Lower leg skin (tissue), 3 donors: Measurements from ENCODE around the gene ADCYAP1.

Experiments
- POLR2A ChIP-seq, 2 donors: fragments of 450-650 bp; IDR thresholded peaks; one replicate each; pipeline ENCODE4 v1.6.1; 2016 to 2017; ENCODE audit warnings: antibody characterized with exemption in 2 of 2, mild to moderate bottlenecking in 1 of 2, moderate library complexity in 1 of 2
- TF ChIP-seq, protein P1 (sequence below), 3 donors: fragments of 450-650 bp; IDR thresholded peaks; one replicate each; pipeline ENCODE4 v1.5.1; 2016; ENCODE audit warnings: antibody characterized with exemption in 3 of 3, mild to moderate bottlenecking in 3 of 3, moderate library complexity in 2 of 3

DNA sequence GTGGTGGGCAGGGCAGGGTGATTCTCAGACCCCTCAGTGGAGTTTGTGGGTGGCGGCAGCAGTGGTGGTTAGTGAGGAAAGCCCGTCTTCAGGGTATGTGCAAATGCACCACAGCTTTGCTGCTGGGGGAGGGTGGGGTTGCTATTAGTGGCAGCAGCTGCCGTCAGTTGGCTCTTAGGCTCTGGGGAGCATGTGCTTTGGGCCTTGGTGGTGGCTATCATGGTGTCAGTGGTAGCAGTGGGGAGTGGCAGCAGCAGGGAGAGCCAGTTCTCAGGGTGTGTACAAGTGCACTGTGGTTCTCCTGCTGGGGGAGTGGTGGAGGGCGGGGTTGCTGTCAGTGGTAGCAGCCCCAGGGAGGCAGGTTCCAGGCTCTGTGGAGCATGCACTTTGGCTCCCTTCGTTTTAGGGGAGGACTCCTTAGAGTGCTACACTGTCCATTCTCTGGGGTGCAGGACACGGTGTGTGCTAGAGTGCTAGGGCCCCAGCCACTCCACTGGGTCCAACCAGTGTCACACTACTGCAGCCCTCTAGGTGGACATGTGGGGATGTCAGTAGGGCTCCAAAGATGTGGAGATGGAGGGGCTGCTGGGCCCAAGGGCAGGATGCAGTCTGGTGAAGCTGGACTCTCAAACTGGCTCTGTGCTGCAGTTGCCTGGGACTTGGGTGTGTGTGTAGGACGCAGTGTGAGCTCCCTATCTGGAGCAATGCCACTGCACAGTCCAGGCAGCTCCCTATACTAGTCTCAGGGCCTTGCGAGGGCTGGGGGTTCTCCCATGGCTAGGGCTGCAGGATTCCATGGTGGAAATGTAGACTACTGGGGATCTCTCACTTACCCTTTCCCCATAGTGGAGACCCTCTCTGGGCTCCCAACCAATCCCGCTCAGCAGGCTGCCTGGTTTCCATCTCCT, 45.3 kb downstream of the ADCYAP1 start:
- no peak for TF ChIP-seq POLR2A (IDR thresholded peaks at IDR 0.05)
- TF ChIP-seq, protein P1, sequence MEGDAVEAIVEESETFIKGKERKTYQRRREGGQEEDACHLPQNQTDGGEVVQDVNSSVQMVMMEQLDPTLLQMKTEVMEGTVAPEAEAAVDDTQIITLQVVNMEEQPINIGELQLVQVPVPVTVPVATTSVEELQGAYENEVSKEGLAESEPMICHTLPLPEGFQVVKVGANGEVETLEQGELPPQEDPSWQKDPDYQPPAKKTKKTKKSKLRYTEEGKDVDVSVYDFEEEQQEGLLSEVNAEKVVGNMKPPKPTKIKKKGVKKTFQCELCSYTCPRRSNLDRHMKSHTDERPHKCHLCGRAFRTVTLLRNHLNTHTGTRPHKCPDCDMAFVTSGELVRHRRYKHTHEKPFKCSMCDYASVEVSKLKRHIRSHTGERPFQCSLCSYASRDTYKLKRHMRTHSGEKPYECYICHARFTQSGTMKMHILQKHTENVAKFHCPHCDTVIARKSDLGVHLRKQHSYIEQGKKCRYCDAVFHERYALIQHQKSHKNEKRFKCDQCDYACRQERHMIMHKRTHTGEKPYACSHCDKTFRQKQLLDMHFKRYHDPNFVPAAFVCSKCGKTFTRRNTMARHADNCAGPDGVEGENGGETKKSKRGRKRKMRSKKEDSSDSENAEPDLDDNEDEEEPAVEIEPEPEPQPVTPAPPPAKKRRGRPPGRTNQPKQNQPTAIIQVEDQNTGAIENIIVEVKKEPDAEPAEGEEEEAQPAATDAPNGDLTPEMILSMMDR (IDR thresholded peaks at IDR 0.05), result no peak
